GM12865 (cell line): ENCODE measurements around the gene SRCIN1.
A peak's percentile ranks its signal among the peaks of the same experiment; 100 is the strongest.

Experiments
- DNase-seq: peaks from one replicate; pipeline ENCODE4 v3.0.0; 2010; ENCODE audit warnings: low read depth
- H3K4me3 ChIP-seq: 2 replicates; pipeline ENCODE4 v1.5.1; 2011; ENCODE audit warnings: mild to moderate bottlenecking, low read depth, low read length, control low read depth
- TF ChIP-seq, protein P1 (sequence below): IDR thresholded peaks from 2 replicates; pipeline ENCODE4 v1.5.1; 2011; ENCODE audit warnings: low read length, control low read depth, low read depth, inconsistent platforms; ENCODE audit not compliant: insufficient read depth; ENCODE audit errors: missing control alignments

The SRCIN1 gene

DNA sequence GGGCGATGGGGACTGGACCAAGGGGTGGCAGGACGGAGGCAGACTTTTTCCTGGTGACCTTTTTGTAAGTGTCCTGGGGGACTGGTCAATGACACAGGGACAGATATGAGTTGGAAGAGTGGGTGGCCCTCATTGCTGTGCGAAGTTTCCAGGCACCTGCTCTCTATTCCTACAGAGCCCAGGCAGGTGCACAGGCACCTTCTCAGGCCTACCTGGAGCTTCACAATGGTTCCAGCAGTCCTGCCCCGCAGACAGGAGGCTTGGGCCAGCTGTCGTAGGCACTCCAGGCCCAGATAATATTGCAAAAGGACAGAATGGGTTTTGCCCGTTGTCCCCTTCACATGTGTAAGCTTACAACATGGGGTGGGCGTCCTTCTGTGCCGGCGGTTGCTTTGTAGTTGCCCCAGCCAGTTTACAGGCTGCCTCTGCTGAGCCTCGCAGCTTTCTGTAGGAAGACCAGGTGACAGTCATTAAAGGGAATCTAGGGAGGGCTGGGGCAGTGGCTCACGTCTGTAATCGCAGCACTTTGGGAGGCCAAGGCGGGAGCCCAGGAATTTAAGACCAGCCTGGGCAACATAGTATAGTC, 93.2 kb downstream of the SRCIN1 start:
- TF ChIP-seq, protein P1, sequence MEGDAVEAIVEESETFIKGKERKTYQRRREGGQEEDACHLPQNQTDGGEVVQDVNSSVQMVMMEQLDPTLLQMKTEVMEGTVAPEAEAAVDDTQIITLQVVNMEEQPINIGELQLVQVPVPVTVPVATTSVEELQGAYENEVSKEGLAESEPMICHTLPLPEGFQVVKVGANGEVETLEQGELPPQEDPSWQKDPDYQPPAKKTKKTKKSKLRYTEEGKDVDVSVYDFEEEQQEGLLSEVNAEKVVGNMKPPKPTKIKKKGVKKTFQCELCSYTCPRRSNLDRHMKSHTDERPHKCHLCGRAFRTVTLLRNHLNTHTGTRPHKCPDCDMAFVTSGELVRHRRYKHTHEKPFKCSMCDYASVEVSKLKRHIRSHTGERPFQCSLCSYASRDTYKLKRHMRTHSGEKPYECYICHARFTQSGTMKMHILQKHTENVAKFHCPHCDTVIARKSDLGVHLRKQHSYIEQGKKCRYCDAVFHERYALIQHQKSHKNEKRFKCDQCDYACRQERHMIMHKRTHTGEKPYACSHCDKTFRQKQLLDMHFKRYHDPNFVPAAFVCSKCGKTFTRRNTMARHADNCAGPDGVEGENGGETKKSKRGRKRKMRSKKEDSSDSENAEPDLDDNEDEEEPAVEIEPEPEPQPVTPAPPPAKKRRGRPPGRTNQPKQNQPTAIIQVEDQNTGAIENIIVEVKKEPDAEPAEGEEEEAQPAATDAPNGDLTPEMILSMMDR, result no peak
- no peak overlapping the region for H3K4me3 ChIP-seq
- no peak for DNase-seq

DNA sequence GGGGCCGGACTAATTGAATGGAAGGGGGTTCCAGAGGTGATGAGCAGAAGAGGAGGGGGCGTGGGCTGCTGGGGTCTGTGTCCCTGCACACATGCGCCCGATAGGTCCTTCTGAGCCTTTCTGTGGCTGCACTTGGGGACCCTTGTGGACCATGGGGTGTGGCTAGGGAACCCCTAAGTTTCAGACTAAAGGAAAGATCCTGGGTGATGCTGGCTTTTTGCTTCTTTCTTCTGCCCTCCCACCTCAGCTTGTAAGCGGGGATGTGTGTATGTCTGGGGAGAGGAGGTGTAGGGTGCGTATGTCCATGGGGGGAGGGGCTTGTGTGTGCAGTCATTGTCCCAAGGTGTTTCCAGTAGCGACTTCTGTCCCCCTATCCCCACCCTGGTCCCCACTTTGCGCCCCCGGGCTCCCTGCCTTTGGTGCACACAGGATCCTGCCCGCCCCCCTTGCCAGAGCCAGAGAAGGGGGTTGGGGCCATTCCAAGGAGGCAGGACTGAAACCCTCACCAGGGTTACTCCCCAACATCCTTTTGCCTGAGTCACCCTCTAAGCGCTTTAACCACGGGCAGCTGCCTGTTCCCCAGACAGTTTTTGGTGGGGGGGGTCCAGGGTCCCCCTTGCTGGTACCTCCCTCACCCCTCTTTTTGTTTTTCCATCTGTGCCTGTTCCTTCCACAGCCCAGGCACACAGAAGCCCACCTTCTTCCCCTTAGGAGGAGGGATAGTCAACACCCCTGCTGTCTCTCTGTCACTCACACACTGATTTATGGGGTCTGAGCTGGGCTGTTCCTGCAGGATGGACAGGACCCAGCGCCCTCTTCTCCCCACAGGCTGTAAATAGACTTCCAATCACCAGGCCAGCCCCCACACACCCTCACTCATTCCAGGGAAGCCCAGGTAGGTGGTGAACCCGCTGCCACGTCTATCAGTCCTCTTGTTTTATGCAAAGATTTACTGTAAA, 94.3 kb downstream of the SRCIN1 start:
- DNase-seq, result no peak
- TF ChIP-seq, protein P1, result no peak

DNA sequence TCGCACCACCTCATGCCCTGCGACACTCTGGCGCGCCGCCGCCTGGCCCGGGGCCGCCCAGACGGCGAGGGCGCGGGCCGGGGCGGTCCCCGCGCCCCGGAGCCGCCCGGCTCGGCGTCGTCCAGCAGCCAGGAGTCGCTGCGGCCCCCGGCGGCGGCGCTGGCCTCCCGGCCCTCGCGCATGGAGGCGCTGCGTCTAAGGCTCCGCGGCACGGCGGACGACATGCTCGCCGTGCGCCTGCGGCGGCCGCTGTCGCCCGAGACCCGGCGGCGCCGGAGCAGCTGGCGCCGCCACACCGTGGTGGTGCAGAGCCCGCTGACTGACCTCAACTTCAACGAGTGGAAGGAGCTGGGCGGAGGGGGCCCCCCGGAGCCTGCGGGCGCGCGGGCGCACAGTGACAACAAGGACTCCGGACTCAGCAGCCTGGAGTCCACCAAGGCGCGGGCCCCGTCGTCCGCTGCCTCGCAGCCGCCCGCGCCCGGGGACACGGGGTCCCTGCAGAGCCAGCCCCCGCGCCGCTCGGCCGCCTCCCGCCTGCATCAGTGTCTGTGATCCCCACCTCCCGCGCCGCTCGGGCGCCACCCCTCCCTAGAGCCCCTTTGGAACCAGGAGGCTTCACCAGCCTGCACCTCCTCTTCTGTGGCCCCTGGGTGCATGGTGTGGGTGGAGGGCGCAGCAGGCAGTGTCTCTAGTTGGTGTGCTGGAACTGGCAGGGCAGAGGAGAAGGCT, 95.2 kb downstream of the SRCIN1 start:
- TF ChIP-seq, protein P1, result no peak
- no peak overlapping the region for H3K4me3 ChIP-seq
- no peak for DNase-seq

More for the DNA sequence above, 94.3 kb downstream of the SRCIN1 start:
- no peak overlapping the region for H3K4me3 ChIP-seq

DNA sequence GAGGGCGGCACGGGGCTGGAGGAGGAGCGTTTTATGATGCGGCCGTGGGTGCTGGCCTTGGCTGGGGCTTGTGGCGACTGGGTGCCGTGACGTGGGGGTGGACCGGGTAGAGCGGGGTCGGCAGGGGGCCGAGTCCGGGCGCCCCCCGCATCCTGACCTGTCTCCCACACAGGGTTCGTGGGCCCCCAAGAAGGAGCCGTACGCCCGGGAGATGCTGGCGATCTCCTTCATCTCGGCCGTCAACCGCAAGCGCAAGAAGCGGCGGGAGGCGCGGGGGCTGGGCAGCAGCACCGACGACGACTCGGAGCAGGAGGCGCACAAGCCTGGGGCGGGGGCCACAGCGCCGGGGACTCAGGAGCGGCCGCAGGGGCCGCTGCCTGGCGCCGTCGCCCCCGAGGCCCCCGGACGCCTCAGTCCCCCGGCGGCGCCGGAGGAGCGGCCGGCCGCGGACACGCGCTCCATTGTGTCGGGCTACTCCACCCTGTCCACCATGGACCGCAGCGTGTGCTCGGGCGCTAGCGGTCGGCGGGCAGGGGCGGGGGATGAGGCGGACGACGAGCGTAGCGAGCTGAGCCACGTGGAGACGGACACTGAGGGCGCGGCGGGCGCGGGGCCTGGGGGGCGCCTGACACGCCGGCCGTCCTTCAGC, 95.9 kb downstream of the SRCIN1 start:
- TF ChIP-seq, protein P1, result no peak
- no peak overlapping the region for H3K4me3 ChIP-seq
- no peak for DNase-seq

DNA sequence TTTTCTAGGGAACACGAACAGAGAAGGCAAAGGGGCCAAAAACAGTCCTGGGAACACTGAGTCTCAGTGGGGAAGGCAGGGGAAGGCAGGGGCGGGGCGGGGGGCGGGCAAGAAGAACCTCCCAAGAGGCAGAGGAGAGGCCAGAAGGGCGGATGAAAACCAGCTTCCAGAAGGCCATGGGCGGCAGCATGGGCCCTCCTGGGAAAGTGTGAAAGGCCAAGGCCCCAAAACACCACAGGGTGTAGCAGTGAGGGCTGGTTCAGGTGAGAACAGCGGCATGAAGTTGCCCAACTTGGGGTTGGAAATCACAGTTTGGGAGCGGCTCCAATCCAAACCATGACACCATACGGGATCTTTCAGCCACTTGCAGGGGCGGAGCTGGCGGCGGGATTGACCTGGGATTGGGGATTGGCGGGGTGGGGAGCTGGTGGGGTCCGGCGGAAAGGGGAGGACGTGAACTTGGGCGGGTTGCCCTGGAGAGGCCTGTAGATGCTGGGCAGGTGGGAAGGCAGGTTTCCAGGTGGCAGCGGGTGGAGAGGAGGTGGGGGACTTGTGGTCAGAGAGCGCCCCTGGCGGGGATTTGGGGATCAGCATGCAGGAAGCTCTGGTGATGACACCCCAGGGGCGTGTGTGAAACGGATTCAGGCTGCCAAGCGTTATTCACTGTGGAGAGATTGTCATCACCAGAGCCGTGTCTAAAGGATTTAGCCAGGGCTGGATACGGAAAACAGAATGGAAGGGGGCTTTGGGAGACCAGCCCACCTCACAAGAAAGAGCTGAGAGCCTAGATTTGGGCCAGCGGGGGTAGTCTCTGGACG, 96.6 kb downstream of the SRCIN1 start:
- H3K4me3 ChIP-seq, result no peak overlapping the region
- TF ChIP-seq, protein P1, result peak; percentile 84
- peak; percentile 84 for DNase-seq

DNA sequence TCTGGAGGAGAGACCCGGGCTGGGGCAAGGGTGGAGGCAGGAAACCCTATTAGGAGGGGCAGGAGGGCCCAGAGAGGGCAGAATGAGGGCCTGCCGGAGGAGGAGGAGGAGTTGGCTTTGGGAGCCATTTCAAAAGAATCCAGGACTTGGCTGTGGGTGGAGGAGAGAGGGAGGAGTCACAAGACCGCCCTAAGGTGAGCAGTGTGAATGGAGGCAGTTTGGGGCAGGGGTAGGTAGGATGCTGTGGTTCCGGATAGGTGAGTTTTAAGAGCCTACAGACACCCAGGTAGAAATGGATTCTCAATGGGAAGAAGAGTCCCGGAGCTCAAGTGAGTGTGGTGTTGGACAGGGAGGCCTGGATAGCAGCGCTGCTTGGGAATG, 97.2 kb downstream of the SRCIN1 start:
- H3K4me3 ChIP-seq, result no peak overlapping the region
- TF ChIP-seq, protein P1, result no peak
- DNase-seq, result no peak
